HL-60 (cell line): ENCODE measurements around the gene CARD14.

Experiments used
- POLR2AphosphoS5 ChIP-seq: IDR thresholded peaks from 2 replicates; pipeline ENCODE4 v1.6.1; 2012; ENCODE audit warnings: low read depth
- TF ChIP-seq, protein P1 (sequence below): IDR thresholded peaks from one replicate; pipeline ENCODE4 v1.5.1; 2011; ENCODE audit warnings: low read length, control low read depth, inconsistent platforms; ENCODE audit not compliant: insufficient read depth

DNA sequence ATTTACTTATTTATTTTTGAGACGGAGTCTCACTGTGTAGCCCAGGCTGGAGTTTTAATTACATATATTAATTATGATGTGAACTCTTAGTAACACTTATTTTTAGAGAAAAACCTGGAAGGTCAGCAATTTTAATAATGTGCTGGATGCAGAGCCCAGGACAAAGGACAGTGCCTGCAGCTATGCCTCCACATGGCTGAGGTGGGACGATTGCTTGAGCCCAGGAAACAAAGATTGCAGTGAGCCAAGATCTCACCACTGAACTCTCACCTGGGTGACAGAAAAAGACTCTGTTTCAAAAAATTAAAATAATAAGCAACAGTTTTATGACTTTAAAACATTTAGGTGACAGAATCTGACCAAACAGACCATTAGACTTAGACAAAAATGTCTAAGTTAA lies 11.0 kb upstream of the CARD14 start:
- TF ChIP-seq, protein P1, sequence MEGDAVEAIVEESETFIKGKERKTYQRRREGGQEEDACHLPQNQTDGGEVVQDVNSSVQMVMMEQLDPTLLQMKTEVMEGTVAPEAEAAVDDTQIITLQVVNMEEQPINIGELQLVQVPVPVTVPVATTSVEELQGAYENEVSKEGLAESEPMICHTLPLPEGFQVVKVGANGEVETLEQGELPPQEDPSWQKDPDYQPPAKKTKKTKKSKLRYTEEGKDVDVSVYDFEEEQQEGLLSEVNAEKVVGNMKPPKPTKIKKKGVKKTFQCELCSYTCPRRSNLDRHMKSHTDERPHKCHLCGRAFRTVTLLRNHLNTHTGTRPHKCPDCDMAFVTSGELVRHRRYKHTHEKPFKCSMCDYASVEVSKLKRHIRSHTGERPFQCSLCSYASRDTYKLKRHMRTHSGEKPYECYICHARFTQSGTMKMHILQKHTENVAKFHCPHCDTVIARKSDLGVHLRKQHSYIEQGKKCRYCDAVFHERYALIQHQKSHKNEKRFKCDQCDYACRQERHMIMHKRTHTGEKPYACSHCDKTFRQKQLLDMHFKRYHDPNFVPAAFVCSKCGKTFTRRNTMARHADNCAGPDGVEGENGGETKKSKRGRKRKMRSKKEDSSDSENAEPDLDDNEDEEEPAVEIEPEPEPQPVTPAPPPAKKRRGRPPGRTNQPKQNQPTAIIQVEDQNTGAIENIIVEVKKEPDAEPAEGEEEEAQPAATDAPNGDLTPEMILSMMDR: no peak
- TF ChIP-seq POLR2AphosphoS5: no peak
